Measurements from ENCODE around the gene CFAP44.

GRCh38 chr3:113455446-113455845 lies 14.2 kb upstream of the CFAP44 start:
- TF ChIP-seq CTCF (IDR thresholded peaks at IDR 0.05; ENCODE audit: poor library complexity) (no peak), EZH2phosphoT487 (IDR thresholded peaks at IDR 0.05; ENCODE audit: low read depth, severe bottlenecking, unreplicated experiment) (no peak)
